Measurements from ENCODE around the gene FMO5.

GRCh38 chr1:147172168-147173016, 52.7 kb downstream of the FMO5 start, which contains the start of gene PRKAB2:
- TF ChIP-seq EZH2phosphoT487 (IDR thresholded peaks at IDR 0.05; ENCODE audit: borderline replicate concordance, low read depth, low read length), result no peak
- TF ChIP-seq, protein P1, sequence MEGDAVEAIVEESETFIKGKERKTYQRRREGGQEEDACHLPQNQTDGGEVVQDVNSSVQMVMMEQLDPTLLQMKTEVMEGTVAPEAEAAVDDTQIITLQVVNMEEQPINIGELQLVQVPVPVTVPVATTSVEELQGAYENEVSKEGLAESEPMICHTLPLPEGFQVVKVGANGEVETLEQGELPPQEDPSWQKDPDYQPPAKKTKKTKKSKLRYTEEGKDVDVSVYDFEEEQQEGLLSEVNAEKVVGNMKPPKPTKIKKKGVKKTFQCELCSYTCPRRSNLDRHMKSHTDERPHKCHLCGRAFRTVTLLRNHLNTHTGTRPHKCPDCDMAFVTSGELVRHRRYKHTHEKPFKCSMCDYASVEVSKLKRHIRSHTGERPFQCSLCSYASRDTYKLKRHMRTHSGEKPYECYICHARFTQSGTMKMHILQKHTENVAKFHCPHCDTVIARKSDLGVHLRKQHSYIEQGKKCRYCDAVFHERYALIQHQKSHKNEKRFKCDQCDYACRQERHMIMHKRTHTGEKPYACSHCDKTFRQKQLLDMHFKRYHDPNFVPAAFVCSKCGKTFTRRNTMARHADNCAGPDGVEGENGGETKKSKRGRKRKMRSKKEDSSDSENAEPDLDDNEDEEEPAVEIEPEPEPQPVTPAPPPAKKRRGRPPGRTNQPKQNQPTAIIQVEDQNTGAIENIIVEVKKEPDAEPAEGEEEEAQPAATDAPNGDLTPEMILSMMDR (conservative IDR thresholded peaks at IDR 0.05; ENCODE audit: low read length), result peak; percentile 84
